HG03558 (cell line): ENCODE data around the gene SPRN.
A peak's percentile ranks its signal among the peaks of the same experiment; 100 is the strongest.

ENCODE experiments used
- ATAC-seq: cut with Tn5 transposase; IDR thresholded peaks from one replicate; pipeline ENCODE4 v1.9.1; 2021; ENCODE audit warnings: moderate number of reproducible peaks; ENCODE audit not compliant: unreplicated experiment; ENCODE audit errors: extremely low read depth

SPRN gene

GRCh38 chr10:133412381-133412711, 12.1 kb downstream of the SPRN start:
- ATAC-seq: no peak

GRCh38 chr10:133411523-133412380, 12.7 kb downstream of the SPRN start:
- no peak for ATAC-seq

GRCh38 chr10:133405844-133406527, 18.4 kb downstream of the SPRN start:
- no peak for ATAC-seq

- ATAC-seq: no peak
Measured at GRCh38 chr10:133405272-133405671, 19.2 kb downstream of the SPRN start.

GRCh38 chr10:133403784-133404183, 20.6 kb downstream of the SPRN start:
- ATAC-seq: no peak

GRCh38 chr10:133403359-133403758, 21.1 kb downstream of the SPRN start:
- ATAC-seq: no peak

- no peak for ATAC-seq
Measured at GRCh38 chr10:133401981-133402725, 22.3 kb downstream of the SPRN start.

- no peak for ATAC-seq
Measured at GRCh38 chr10:133401500-133401899, 22.9 kb downstream of the SPRN start.

GRCh38 chr10:133400624-133401424, 23.6 kb downstream of the SPRN start:
- no peak for ATAC-seq

GRCh38 chr10:133399123-133399601, 25.3 kb downstream of the SPRN start:
- ATAC-seq: no peak

- no peak for ATAC-seq
Measured at GRCh38 chr10:133397938-133398337, 26.5 kb downstream of the SPRN start.

GRCh38 chr10:133396035-133396624, 28.3 kb downstream of the SPRN start:
- ATAC-seq: no peak

GRCh38 chr10:133394801-133395221, 29.6 kb downstream of the SPRN start:
- ATAC-seq: no peak

GRCh38 chr10:133394064-133394663, 30.3 kb downstream of the SPRN start, which contains the start of gene MTG1:
TSS of gene MTG1 (plus strand) at chr10:133394157. CDS start at chr10:133394221, 64 bp downstream.
- ATAC-seq: peak; percentile 53

GRCh38 chr10:133393401-133394063, 30.9 kb downstream of the SPRN start:
- ATAC-seq: no peak

- no peak for ATAC-seq
Measured at GRCh38 chr10:133391761-133392518, 32.5 kb downstream of the SPRN start.

GRCh38 chr10:133391249-133391635, 33.2 kb downstream of the SPRN start:
- ATAC-seq: no peak
